Upper lobe of left lung (tissue), 6 donors: Measurements from ENCODE around the gene SLC52A1. TPM values are rescaled to one million over a fixed set of nuclear protein-coding genes. Genes with fewer than 3 reads are reported as not detected.
"Not testable (repeated sequence)": the region's sequence is repeated elsewhere in the genome, so short reads cannot be mapped to it uniquely, and the experiment has no call there.

Experiments
- ATAC-seq, 2 donors: fragments of 200-7000 bp; cut with Tn5 transposase; one replicate each; pipeline ENCODE4 v1.9.1; 2022; ENCODE audit warnings: mild to moderate bottlenecking in 2 of 2, moderate library complexity in 2 of 2; ENCODE audit not compliant: low FRiP score in 2 of 2
- DNase-seq, 2 donors: peaks; one replicate each; pipeline ENCODE4 v3.0.0-alpha.2; 2019 to 2020
- H3K27ac ChIP-seq, 4 donors: fragments of 200-600 bp; sonication (generic); one replicate each; pipeline ENCODE4 v1.5.1; 2016 to 2019
- H3K27me3 ChIP-seq, 4 donors: fragments of 200-600 bp; sonication (generic); one replicate each; pipeline ENCODE4 v1.5.1; 2017 to 2019
- H3K36me3 ChIP-seq, 4 donors: fragments of 200-600 bp; sonication (generic); one replicate each; pipeline ENCODE4 v1.5.1; 2016 to 2019
- H3K4me1 ChIP-seq, 4 donors: fragments of 200-600 bp; sonication (generic); one replicate each; pipeline ENCODE4 v1.5.1; 2018 to 2019
- H3K4me3 ChIP-seq, 4 donors: fragments of 200-600 bp; sonication (generic); one replicate each; pipeline ENCODE4 v1.5.1; 2017 to 2019; ENCODE audit warnings: mild to moderate bottlenecking in 2 of 4, moderate library complexity in 1 of 4
- H3K9me3 ChIP-seq, 4 donors: fragments of 200-600 bp; sonication (generic); one replicate each; pipeline ENCODE4 v1.5.1; 2018 to 2019
- CTCF ChIP-seq, 6 experiments: fragments of 450-650 bp in 4 of 6; fragments of 200-600 bp in 2 of 6; sonication (generic) in 2 of 6; IDR thresholded peaks; one replicate each; pipeline ENCODE4 v1.5.1; 2016 to 2019; ENCODE audit warnings: antibody characterized with exemption in 6 of 6
- EP300 ChIP-seq, 4 donors: sonication (generic); formaldehyde crosslinking; IDR thresholded peaks; one replicate each; pipeline ENCODE4 v1.5.1; 2017; ENCODE audit warnings: antibody characterized with exemption in 4 of 4, control low read depth in 2 of 4
- POLR2A ChIP-seq, 4 donors: fragments of 450-650 bp; IDR thresholded peaks; one replicate each; pipeline ENCODE4 v1.5.1; 2016 to 2017; ENCODE audit warnings: antibody characterized with exemption in 4 of 4, mild to moderate bottlenecking in 2 of 4
- POLR2AphosphoS5 ChIP-seq, 2 donors: sonication (generic); formaldehyde crosslinking; IDR thresholded peaks; one replicate each; pipeline ENCODE4 v1.5.1; 2017; ENCODE audit warnings: antibody characterized with exemption in 2 of 2
- WGBS, 2 donors: methylation state at CpG; one replicate each; pipeline ENCODE4 v1.1.5; 2017 to 2018; 5-methylcytosine and 5-hydroxymethylcytosine counted together
- total RNA-seq, 6 donors: library from RNA; depleted of rRNA in 4 of 6; stranded (reverse); fragments of >200 nt in 4 of 6; gene quantifications; one replicate each; pipeline versions ENCODE4 v1.1.0 to v1.2.1, GENCODE V29; 2016 to 2021
- donor health status: DM: no; HTN: no; CAD: no; lungs with moderate emphysema.
- donor health status: DM: no; HTN: yes; CAD: no; lungs with severe emphysema.

SLC52A1 gene
- 1 to 10 TPM in 2 of 6 donors, under 1 TPM in 4; 0.15 to 4.0 (median 0.82) TPM for total RNA-seq

- 10 to 16% methylated on average over 11 to 24 of the region's 24 CpGs for WGBS, 2 donors
- TF ChIP-seq POLR2A (IDR thresholded peaks at IDR 0.05) (no peak), CTCF (IDR thresholded peaks at IDR 0.05) (no peak), EP300 (IDR thresholded peaks at IDR 0.05) (no peak), POLR2AphosphoS5 (IDR thresholded peaks at IDR 0.05) (no peak)
- Histone ChIP-seq H3K36me3 (no peaks in the 10 kb centered on the region), H3K4me3 (peak within 1 kb of the TSS in 3 of 4 donors; percentile 23 to 44 (median 40)), H3K9me3 (no peaks in the 10 kb centered on the region), H3K27me3 (peaks cover 0 to 6% (median 1%) of the 10 kb centered on the region in 4 donors), H3K27ac (peak within 1 kb of the TSS in 1 of 4 donors; percentile 11), H3K4me1 (peaks cover 8 to 24% (median 10%) of the 10 kb centered on the region in 4 donors)
- peak; percentile 36 to 83 for DNase-seq
- no peak for ATAC-seq
Measured at GRCh38 chr17:5035315-5035714, at the start of gene SLC52A1. Gene SLC52A1 (minus strand): TSS chr17:5035426. CDS start chr17:5034606, 820 bp downstream.

DNA sequence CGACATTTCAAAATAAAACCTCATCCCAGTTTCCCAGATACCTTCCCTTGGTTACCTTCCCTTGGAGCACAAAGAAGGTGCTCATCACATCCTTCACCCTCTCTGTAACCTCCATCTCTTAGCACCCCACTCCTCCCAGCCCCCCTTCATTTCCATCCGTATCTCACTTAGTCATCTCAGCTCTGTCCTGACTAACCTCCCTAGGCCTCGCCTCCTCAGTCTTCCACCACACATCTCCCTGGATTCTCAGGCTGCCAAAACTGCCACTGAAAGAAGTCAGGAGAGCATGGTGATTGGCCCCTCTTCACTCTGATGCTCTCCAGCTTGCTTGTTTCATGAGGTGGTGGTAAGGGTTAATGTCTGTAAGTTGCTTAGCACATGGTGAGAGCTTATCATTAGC is 45.4 kb upstream of the SLC52A1 start:
- peaks cover 10 to 15% (median 12%) of the 10 kb centered on the region in 4 donors for H3K4me1 ChIP-seq
- H3K36me3 ChIP-seq: peaks cover 0 to 5% (median 2%) of the 10 kb centered on the region in 4 donors
- TF ChIP-seq POLR2A (IDR thresholded peaks at IDR 0.05) (no peak), POLR2AphosphoS5 (IDR thresholded peaks at IDR 0.05) (no peak), EP300 (IDR thresholded peaks at IDR 0.05) (no peak), CTCF (IDR thresholded peaks at IDR 0.05) (no peak)
- H3K4me3 ChIP-seq: no peak overlapping the region
- peaks cover 0 to 12% (median 10%) of the 10 kb centered on the region in 4 donors for H3K9me3 ChIP-seq
- no peaks in the 10 kb centered on the region for H3K27me3 ChIP-seq
- DNase-seq: no peak
- no peak for ATAC-seq
- 91 to 93% methylated on average over 3 of the region's 3 CpGs for WGBS, 2 donors
- H3K27ac ChIP-seq: no peak overlapping the region

GRCh38 chr17:5078106-5079028 is 43.1 kb upstream of the SLC52A1 start, which contains the start of gene ZFP3:
Gene ZFP3 (plus strand): TSS chr17:5078467. CDS start chr17:5091505, 13,038 bp downstream.
- DNase-seq: peak; percentile 88 to 97
- H3K4me3 ChIP-seq: peak within 1 kb of the TSS; percentile 62 to 81 (median 78)
- H3K27me3 ChIP-seq: no peaks in the 10 kb centered on the region
- H3K9me3 ChIP-seq: peaks cover 0 to 3% (median 0%) of the 10 kb centered on the region in 4 donors
- peaks cover 0 to 1% (median 0%) of the 10 kb centered on the region in 4 donors for H3K36me3 ChIP-seq
- 1 to 2% methylated on average over 36 to 40 of the region's 75 CpGs for WGBS, 2 donors
- ATAC-seq: peak; percentile 97 to 98
- TF ChIP-seq POLR2A (IDR thresholded peaks at IDR 0.05): peak in 3 of 4 donors; percentile 46 to 70 (median 67)
- TF ChIP-seq EP300 (IDR thresholded peaks at IDR 0.05): no peak
- TF ChIP-seq POLR2AphosphoS5 (IDR thresholded peaks at IDR 0.05): peak; percentile 66 to 78
- peak in 2 of 6 experiments; percentile 18 to 35 for TF ChIP-seq CTCF (IDR thresholded peaks at IDR 0.05)
- peaks cover 10 to 15% (median 12%) of the 10 kb centered on the region in 4 donors for H3K4me1 ChIP-seq
- peak within 1 kb of the TSS; percentile 79 to 85 (median 82) for H3K27ac ChIP-seq

- WGBS, 2 donors: 15 to 35% methylated on average over 14 of the region's 14 CpGs
- ATAC-seq: peak; percentile 23 to 41
- peaks cover 10 to 15% (median 12%) of the 10 kb centered on the region in 4 donors for H3K4me1 ChIP-seq
- H3K4me3 ChIP-seq: peak overlapping the region; percentile 62 to 81 (median 78)
- H3K27ac ChIP-seq: peak overlapping the region; percentile 79 to 85 (median 82)
- no peaks in the 10 kb centered on the region for H3K27me3 ChIP-seq
- TF ChIP-seq POLR2A (IDR thresholded peaks at IDR 0.05) (no peak), CTCF (IDR thresholded peaks at IDR 0.05) (no peak), EP300 (IDR thresholded peaks at IDR 0.05) (no peak)
- H3K36me3 ChIP-seq: no peaks in the 10 kb centered on the region
- H3K9me3 ChIP-seq: no peaks in the 10 kb centered on the region
- DNase-seq: no peak
Measured at GRCh38 chr17:5077781-5078105, 42.5 kb upstream of the SLC52A1 start.

DNA sequence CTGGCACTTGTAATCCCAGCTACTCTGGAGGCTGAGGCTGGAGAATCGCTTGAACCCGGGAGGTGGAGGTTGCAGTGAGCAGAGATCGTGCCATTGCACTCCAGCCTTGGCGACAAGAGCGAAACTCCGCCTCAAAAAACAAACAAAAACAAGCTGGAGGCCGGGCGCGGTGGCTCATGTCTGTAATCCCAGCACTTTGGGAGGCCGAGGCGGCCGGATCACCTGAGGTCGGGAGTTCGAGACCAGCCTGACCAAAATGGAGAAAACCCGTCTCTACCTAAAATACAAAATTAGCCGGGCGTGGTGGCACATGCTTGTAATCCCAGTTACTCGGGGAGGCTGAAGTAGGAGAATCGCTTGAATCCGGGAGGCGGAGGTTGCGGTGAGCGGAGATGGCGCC is 42.0 kb upstream of the SLC52A1 start:
- H3K27ac ChIP-seq: peak overlapping the region in 2 of 4 donors; percentile 84 to 85
- 97 to 98% methylated on average over 24 of the region's 24 CpGs for WGBS, 2 donors
- H3K4me3 ChIP-seq: peak overlapping the region in 3 of 4 donors; percentile 62 to 81 (median 78)

GRCh38 chr17:5075472-5075871 is 40.2 kb upstream of the SLC52A1 start:
- not testable (repeated sequence) for H3K27ac ChIP-seq, DNase-seq, H3K27me3 ChIP-seq, ATAC-seq, H3K4me3 ChIP-seq, H3K9me3 ChIP-seq, H3K36me3 ChIP-seq
- 79 to 81% methylated on average over 5 of the region's 5 CpGs for WGBS, 2 donors
- peaks cover 10 to 15% (median 12%) of the 10 kb centered on the region in 4 donors for H3K4me1 ChIP-seq

More for the DNA sequence above, 42.0 kb upstream of the SLC52A1 start:
- H3K36me3 ChIP-seq, ATAC-seq, H3K9me3 ChIP-seq, H3K27me3 ChIP-seq: not testable (repeated sequence)
- H3K4me1 ChIP-seq: peaks cover 10 to 15% (median 12%) of the 10 kb centered on the region in 4 donors
- DNase-seq: peak in 1 of 2 donors; percentile 52
